HepG2 (cell line): Measurements from ENCODE around the gene ADH4. TPM values are rescaled to one million over a fixed set of nuclear protein-coding genes. Genes with fewer than 3 reads are reported as not detected.

Source experiments
- ARID4A ChIP-seq: sonication (generic); formaldehyde crosslinking; IDR thresholded peaks from 2 replicates; pipeline ENCODE4 v1.5.0; 2020; ENCODE audit warnings: mild to moderate bottlenecking, missing genetic modification reagents, borderline replicate concordance
- CREB1 ChIP-seq, 2 experiments: fragments of 450-650 bp in 1 of 2; IDR thresholded peaks; 2 replicates each; pipeline ENCODE4 v1.6.1; 2016 to 2017; ENCODE audit warnings: control low read depth in 1 of 2, mild to moderate bottlenecking in 1 of 2, missing compliant biosample characterization in 1 of 2, missing genetic modification characterization in 1 of 2
- FOXK1 ChIP-seq: sonication (generic); formaldehyde crosslinking; IDR thresholded peaks from 2 replicates; pipeline ENCODE4 v1.4.0; 2020; ENCODE audit warnings: low read depth, missing genetic modification reagents, borderline replicate concordance
- FOXP1 ChIP-seq, 2 experiments: fragments of 450-650 bp in 1 of 2; IDR thresholded peaks; 2 replicates each; pipeline ENCODE4 v1.6.1; 2017 to 2018; ENCODE audit warnings: antibody characterized with exemption in 1 of 2
- MAFK ChIP-seq, 2 experiments: IDR thresholded peaks in 1 of 2; conservative IDR thresholded peaks in 1 of 2; 2 replicates each; pipeline ENCODE4 v1.6.1; 2011; ENCODE audit warnings: improper control_type of control experiment in 2 of 2, low read length in 2 of 2
- MAX ChIP-seq: IDR thresholded peaks from 2 replicates; pipeline ENCODE4 v1.6.1; 2012; ENCODE audit warnings: inconsistent platforms
- NFAT5 ChIP-seq: sonication (generic); formaldehyde crosslinking; IDR thresholded peaks from 2 replicates; pipeline ENCODE4 v1.4.0; 2020; ENCODE audit warnings: missing genetic modification reagents
- NFYC ChIP-seq: IDR thresholded peaks from 2 replicates; pipeline ENCODE4 v1.6.1; 2016; ENCODE audit warnings: missing genetic modification reagents, missing compliant biosample characterization
- NR2F2 ChIP-seq: IDR thresholded peaks from 2 replicates; pipeline ENCODE4 v1.6.1; 2012; ENCODE audit warnings: low read depth, inconsistent platforms, borderline replicate concordance
- POLR2G ChIP-seq: fragments of 200-400 bp; formaldehyde crosslinking; IDR thresholded peaks from 2 replicates; pipeline ENCODE4 v1.6.1; 2018; ENCODE audit warnings: mild to moderate bottlenecking, low read depth, low read length, moderate library complexity
- TBL1XR1 ChIP-seq: fragments of 150-350 bp; IDR thresholded peaks from 2 replicates; pipeline ENCODE4 v1.6.1; 2014; ENCODE audit warnings: borderline replicate concordance, low read length; ENCODE audit not compliant: partially characterized antibody
- ZNF557 ChIP-seq: sonication (generic); formaldehyde crosslinking; IDR thresholded peaks from 2 replicates; pipeline ENCODE4 v1.4.0; 2020; ENCODE audit warnings: missing genetic modification reagents
- ZNF564 ChIP-seq: sonication (generic); formaldehyde crosslinking; IDR thresholded peaks from 2 replicates; pipeline ENCODE4 v1.8.1; 2023; ENCODE audit warnings: mild to moderate bottlenecking, missing genetic modification reagents
- ZNF770 ChIP-seq: sonication (generic); formaldehyde crosslinking; IDR thresholded peaks from 2 replicates; pipeline ENCODE4 v1.5.0; 2020; ENCODE audit warnings: mild to moderate bottlenecking, missing genetic modification reagents
- ZNF790 ChIP-seq: sonication (generic); formaldehyde crosslinking; IDR thresholded peaks from 2 replicates; pipeline ENCODE4 v1.8.0; 2022; ENCODE audit warnings: missing genetic modification reagents, mild to moderate bottlenecking, borderline replicate concordance
- polyA plus RNA-seq, 8 experiments: library from polyadenylated mRNA; depleted of rRNA in 3 of 8; stranded (reverse) in 7 of 8; unstranded in 1 of 8; fragments of >200 nt; fragmentation: Illumina TruSeq in 4 of 8; extraction: Trizol in 4 of 8; gene quantifications; 2 replicates each; pipeline versions ENCODE4 v1.2.1 to v1.2.3, GENCODE V29; 2011 to 2016; ENCODE audit warnings: low read depth in 4 of 8, missing spikeins in 1 of 8, mixed read lengths in 1 of 8; ENCODE audit not compliant: insufficient read depth in 1 of 8
- total RNA-seq, 5 experiments: library from RNA; depleted of rRNA; stranded (reverse); fragments of >200 nt; fragmentation: Illumina TruSeq; extraction: Trizol; gene quantifications; 2 replicates each; pipeline ENCODE4 v1.2.3, GENCODE V29; 2016; ENCODE audit warnings: low read depth in 1 of 5
- TF ChIP-seq, protein P1 (sequence below): sonication (generic); formaldehyde crosslinking; IDR thresholded peaks from 2 replicates; pipeline ENCODE4 v1.4.0; 2020; ENCODE audit warnings: missing genetic modification reagents

The ADH4 gene
- total and polyA plus RNA-seq, 2 of the 13 experiments (the other 11 are each of a cell fraction or from before 2014, with no cell fraction given), result 24.3 to 31.1 TPM

GRCh38 chr4:99157478-99157935, 13.4 kb upstream of the ADH4 start (continued):
- TF ChIP-seq NFAT5, result no peak
- TF ChIP-seq NFYC (CRISPR knock-in tag), result 0 out of 2 replicates have a peak, but pooled peaks have one; percentile 40
- no peak for TF ChIP-seq ZNF790 (CRISPR knock-in tag)
- no peak; the same call in 1 of the 2 replicates for TF ChIP-seq ARID4A
- TF ChIP-seq MAX, result 0 out of 2 replicates have a peak, but pooled peaks have one; percentile 53
- peak; percentile 93 to 99 for TF ChIP-seq MAFK (conservative IDR thresholded peaks at IDR 0.05 in 1 of 2, IDR thresholded peaks at IDR 0.05 in 1 of 2; ENCODE audit: low read length in 2 of 2)
- no peak for TF ChIP-seq ZNF557 (CRISPR knock-in tag)
- TF ChIP-seq ZNF770, result 0 out of 2 replicates have a peak, but pooled peaks have one; percentile 28
- 0 out of 2 replicates have a peak, but pooled peaks have one; percentile 43 for TF ChIP-seq ZNF564
- peak; percentile 97 for TF ChIP-seq FOXK1 (CRISPR knock-in tag)
- TF ChIP-seq, protein P1, sequence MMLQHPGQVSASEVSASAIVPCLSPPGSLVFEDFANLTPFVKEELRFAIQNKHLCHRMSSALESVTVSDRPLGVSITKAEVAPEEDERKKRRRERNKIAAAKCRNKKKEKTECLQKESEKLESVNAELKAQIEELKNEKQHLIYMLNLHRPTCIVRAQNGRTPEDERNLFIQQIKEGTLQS (CRISPR knock-in tag), result peak; percentile 71
- TF ChIP-seq NR2F2, result peak; percentile 97
- peak; percentile 99 for TF ChIP-seq TBL1XR1
- TF ChIP-seq CREB1 (IDR thresholded peaks at IDR 0.05), result peak; percentile 50; the same call in 1 of the 2 replicates
- peak; percentile 88 for TF ChIP-seq CREB1 (CRISPR knock-in tag; IDR thresholded peaks at IDR 0.05)
- TF ChIP-seq POLR2G, result no peak
- peak; percentile 99 for TF ChIP-seq FOXP1 (IDR thresholded peaks at IDR 0.05)
- TF ChIP-seq FOXP1 (CRISPR knock-in tag; IDR thresholded peaks at IDR 0.05), result peak; percentile 100
